ENCODE measurements around the gene CDK14.

CDK14 gene

DNA sequence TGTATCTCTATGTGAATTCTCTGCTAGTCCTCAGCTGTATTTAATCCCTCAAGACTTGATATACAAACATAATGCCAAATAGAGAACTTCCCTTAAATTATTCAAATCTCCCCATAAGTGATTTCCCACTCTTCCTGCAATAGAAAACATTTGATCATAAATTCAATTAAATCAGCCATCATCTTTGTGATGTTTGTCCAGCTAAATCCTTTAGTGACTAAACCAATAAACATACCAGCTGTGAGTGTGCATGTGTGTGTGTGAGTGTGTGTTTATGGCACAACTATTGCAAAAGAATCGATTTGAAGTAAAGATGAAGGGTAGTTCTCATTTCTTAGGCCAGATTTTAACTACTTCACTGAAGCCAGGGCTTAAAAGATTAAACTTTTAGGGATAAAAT lies 492.6 kb downstream of the CDK14 start:
- H3K9me3 ChIP-seq (ENCODE audit: insufficient read depth, low read length) = no peaks in the 10 kb centered on the region
- H3K27me3 ChIP-seq (ENCODE audit: low read depth, low read length) = no peaks in the 10 kb centered on the region
- TF ChIP-seq EZH2phosphoT487 (IDR thresholded peaks at IDR 0.05; ENCODE audit: low read depth) = no peak
- TF ChIP-seq, protein P1, sequence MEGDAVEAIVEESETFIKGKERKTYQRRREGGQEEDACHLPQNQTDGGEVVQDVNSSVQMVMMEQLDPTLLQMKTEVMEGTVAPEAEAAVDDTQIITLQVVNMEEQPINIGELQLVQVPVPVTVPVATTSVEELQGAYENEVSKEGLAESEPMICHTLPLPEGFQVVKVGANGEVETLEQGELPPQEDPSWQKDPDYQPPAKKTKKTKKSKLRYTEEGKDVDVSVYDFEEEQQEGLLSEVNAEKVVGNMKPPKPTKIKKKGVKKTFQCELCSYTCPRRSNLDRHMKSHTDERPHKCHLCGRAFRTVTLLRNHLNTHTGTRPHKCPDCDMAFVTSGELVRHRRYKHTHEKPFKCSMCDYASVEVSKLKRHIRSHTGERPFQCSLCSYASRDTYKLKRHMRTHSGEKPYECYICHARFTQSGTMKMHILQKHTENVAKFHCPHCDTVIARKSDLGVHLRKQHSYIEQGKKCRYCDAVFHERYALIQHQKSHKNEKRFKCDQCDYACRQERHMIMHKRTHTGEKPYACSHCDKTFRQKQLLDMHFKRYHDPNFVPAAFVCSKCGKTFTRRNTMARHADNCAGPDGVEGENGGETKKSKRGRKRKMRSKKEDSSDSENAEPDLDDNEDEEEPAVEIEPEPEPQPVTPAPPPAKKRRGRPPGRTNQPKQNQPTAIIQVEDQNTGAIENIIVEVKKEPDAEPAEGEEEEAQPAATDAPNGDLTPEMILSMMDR (IDR thresholded peaks at IDR 0.05; ENCODE audit: low read depth, low read length) = no peak
- H4K20me1 ChIP-seq (ENCODE audit: insufficient read depth, low read length) = no peaks in the 10 kb centered on the region
- no peaks in the 10 kb centered on the region for H3K36me3 ChIP-seq (replicated peaks; ENCODE audit: low read depth, low read length)
- no peak overlapping the region for H3K4me2 ChIP-seq (ENCODE audit: low read length)
- H2AFZ ChIP-seq (ENCODE audit: low read depth, low read length) = no peak overlapping the region
- H3K27ac ChIP-seq (ENCODE audit: low read length) = no peak overlapping the region
- H3K79me2 ChIP-seq (ENCODE audit: low read length) = no peaks in the 10 kb centered on the region
- no peak overlapping the region for H3K9ac ChIP-seq (ENCODE audit: low read length)
- H3K4me3 ChIP-seq (ENCODE audit: low read length) = no peak overlapping the region
- 0 out of 2 replicates have a peak, but pooled peaks cover 3% of the 10 kb centered on the region for H3K4me1 ChIP-seq (ENCODE audit: low read length)

DNA sequence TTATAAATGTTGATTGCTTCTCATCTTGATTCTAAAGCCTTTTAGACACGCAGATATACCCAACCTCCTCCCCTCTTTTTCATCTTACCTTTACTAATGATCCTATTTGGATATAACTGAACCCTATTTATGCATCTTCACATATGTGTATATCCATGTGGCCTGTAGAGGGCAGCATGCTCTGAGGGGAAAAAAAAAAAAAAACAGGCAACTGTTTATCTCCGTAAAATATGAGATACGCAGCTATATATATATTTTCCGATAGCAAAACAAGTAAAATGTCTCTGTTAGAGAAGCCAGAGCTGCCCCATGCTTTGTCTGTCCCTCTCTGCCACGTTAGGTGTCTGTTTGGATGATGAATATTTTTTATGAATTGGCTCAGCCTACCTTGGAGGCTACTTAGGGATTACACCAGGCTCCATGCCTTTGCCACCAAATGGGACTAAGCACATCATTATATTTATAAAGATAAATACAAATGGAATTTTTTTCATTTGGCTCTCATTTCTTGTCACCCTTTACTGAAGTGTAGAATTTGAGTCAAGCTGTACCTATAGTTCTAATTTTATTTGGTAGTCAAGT lies 493.4 kb downstream of the CDK14 start:
- Histone ChIP-seq H3K9me3 (ENCODE audit: insufficient read depth, low read length) (no peaks in the 10 kb centered on the region), H3K9ac (ENCODE audit: low read length) (peak overlapping the region; percentile 38; the same call in 1 of the 2 replicates), H3K27ac (ENCODE audit: low read length) (no peak overlapping the region), H2AFZ (ENCODE audit: low read depth, low read length) (peak overlapping the region; percentile 36; the same call in 1 of the 2 replicates), H3K4me2 (ENCODE audit: low read length) (peak overlapping the region; percentile 83), H3K36me3 (replicated peaks; ENCODE audit: low read depth, low read length) (no peaks in the 10 kb centered on the region), H3K79me2 (ENCODE audit: low read length) (no peaks in the 10 kb centered on the region), H3K4me1 (ENCODE audit: low read length) (0 out of 2 replicates have a peak, but pooled peaks cover 3% of the 10 kb centered on the region), H3K4me3 (ENCODE audit: low read length) (peak overlapping the region; percentile 69), H4K20me1 (ENCODE audit: insufficient read depth, low read length) (no peaks in the 10 kb centered on the region), H3K27me3 (ENCODE audit: low read depth, low read length) (no peaks in the 10 kb centered on the region)
- TF ChIP-seq, protein P1 (IDR thresholded peaks at IDR 0.05; ENCODE audit: low read depth, low read length) = peak; percentile 80
- no peak for TF ChIP-seq EZH2phosphoT487 (IDR thresholded peaks at IDR 0.05; ENCODE audit: low read depth)

DNA sequence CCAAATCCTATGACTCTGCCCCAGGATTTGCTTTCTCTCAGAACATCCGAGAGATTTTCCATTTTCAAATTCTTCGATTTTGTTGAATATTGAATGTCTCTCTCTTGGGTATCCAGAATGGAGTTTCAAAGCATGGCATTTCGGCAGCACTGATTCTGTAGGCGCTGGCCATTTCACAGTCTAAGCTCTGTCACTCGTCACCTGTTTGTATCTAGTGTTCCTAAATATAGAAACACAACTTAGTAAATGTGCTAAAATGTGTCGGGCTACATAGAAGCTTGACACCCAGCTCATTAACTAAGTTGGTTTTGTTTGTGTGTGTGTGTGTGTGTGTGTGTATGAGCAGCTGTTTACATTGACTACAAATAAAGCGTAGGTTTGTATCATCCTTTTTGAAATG lies 494.6 kb downstream of the CDK14 start:
- no peak overlapping the region for H2AFZ ChIP-seq (ENCODE audit: low read depth, low read length)
- H3K9me3 ChIP-seq (ENCODE audit: insufficient read depth, low read length) = no peaks in the 10 kb centered on the region
- no peaks in the 10 kb centered on the region for H4K20me1 ChIP-seq (ENCODE audit: insufficient read depth, low read length)
- no peak overlapping the region for H3K9ac ChIP-seq (ENCODE audit: low read length)
- H3K4me1 ChIP-seq (ENCODE audit: low read length) = 0 out of 2 replicates have a peak, but pooled peaks cover 3% of the 10 kb centered on the region
- no peak overlapping the region for H3K4me2 ChIP-seq (ENCODE audit: low read length)
- H3K36me3 ChIP-seq (replicated peaks; ENCODE audit: low read depth, low read length) = no peaks in the 10 kb centered on the region
- H3K4me3 ChIP-seq (ENCODE audit: low read length) = no peak overlapping the region
- no peak overlapping the region for H3K27ac ChIP-seq (ENCODE audit: low read length)
- H3K27me3 ChIP-seq (ENCODE audit: low read depth, low read length) = no peaks in the 10 kb centered on the region
- H3K79me2 ChIP-seq (ENCODE audit: low read length) = no peaks in the 10 kb centered on the region
- TF ChIP-seq, protein P1 (IDR thresholded peaks at IDR 0.05; ENCODE audit: low read depth, low read length) = no peak
- TF ChIP-seq EZH2phosphoT487 (IDR thresholded peaks at IDR 0.05; ENCODE audit: low read depth) = no peak

DNA sequence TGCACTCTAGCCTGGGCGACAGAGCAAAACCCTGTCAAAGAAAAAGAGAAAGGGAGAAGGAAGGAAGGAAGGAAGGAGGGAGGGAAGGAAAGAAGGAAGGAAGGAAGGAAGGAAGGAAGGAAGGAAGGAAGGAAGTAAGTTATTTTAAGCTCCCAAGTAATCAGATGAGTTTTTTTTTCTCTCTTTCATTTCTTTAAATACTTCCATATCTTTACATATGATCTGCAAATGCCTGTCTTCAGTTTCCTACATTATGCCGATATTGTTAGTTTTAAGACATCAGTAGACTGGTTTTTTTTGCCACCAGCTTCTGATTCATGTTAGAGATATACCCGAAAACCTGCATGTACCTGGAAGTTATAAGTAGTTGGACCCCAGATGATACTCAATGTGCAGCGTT lies 495.5 kb downstream of the CDK14 start:
- Histone ChIP-seq H3K4me3 (ENCODE audit: low read length) (no peak overlapping the region), H3K79me2 (ENCODE audit: low read length) (no peaks in the 10 kb centered on the region), H2AFZ (ENCODE audit: low read depth, low read length) (no peak overlapping the region), H3K27me3 (ENCODE audit: low read depth, low read length) (no peaks in the 10 kb centered on the region), H3K36me3 (replicated peaks; ENCODE audit: low read depth, low read length) (no peaks in the 10 kb centered on the region), H3K9me3 (ENCODE audit: insufficient read depth, low read length) (no peaks in the 10 kb centered on the region), H3K4me2 (ENCODE audit: low read length) (no peak overlapping the region), H3K9ac (ENCODE audit: low read length) (no peak overlapping the region), H3K27ac (ENCODE audit: low read length) (no peak overlapping the region), H3K4me1 (ENCODE audit: low read length) (0 out of 2 replicates have a peak, but pooled peaks cover 3% of the 10 kb centered on the region), H4K20me1 (ENCODE audit: insufficient read depth, low read length) (no peaks in the 10 kb centered on the region)
- TF ChIP-seq, protein P1 (IDR thresholded peaks at IDR 0.05; ENCODE audit: low read depth, low read length) = no peak
- no peak for TF ChIP-seq EZH2phosphoT487 (IDR thresholded peaks at IDR 0.05; ENCODE audit: low read depth)

Data from OCI-LY3 (cell line).